Measurements from ENCODE around the gene ICAM1.
"Not testable (repeated sequence)": the region's sequence is repeated elsewhere in the genome, so short reads cannot be mapped to it uniquely, and the experiment has no call there.

ICAM1 gene

GRCh38 chr19:10270616-10271394, at the start of gene ICAM1:
ICAM1 (plus strand) TSS chr19:10271120; CDS start chr19:10271160, 40 bp downstream.
- DNase-seq (ENCODE audit: low read depth, low spot score): peak; percentile 64

- no peak for DNase-seq (ENCODE audit: low read depth, low spot score)
Observed at GRCh38 chr19:10222201-10222890, 48.6 kb upstream of the ICAM1 start.

GRCh38 chr19:10223488-10224213, 47.3 kb upstream of the ICAM1 start:
- no peak for DNase-seq (ENCODE audit: low read depth, low spot score)

DNA sequence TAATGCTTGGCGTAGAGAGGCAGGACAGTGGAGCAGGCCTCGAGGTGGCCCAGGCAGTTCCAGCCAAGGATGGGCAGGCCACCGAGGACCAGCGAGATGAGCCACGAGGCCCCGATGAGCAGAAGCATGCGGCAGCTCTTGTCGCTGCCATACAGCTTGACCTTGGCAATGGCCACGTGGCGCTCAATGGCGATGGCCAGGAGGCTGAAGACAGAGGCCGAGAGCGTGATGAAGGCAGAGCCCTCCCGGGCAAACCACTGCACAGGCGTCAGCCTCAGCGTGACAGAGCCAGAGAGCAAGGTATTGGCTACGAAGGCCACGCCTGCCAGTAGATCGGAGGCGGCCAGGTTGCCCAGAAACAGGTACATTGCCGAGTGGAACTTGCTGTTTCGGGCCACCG, 46.6 kb upstream of the ICAM1 start:
- DNase-seq (ENCODE audit: low read depth, low spot score): no peak

GRCh38 chr19:10226021-10226375, 44.9 kb upstream of the ICAM1 start:
- DNase-seq (ENCODE audit: low read depth, low spot score): no peak

GRCh38 chr19:10226376-10227025, 44.4 kb upstream of the ICAM1 start:
- DNase-seq (ENCODE audit: low read depth, low spot score): no peak

DNA sequence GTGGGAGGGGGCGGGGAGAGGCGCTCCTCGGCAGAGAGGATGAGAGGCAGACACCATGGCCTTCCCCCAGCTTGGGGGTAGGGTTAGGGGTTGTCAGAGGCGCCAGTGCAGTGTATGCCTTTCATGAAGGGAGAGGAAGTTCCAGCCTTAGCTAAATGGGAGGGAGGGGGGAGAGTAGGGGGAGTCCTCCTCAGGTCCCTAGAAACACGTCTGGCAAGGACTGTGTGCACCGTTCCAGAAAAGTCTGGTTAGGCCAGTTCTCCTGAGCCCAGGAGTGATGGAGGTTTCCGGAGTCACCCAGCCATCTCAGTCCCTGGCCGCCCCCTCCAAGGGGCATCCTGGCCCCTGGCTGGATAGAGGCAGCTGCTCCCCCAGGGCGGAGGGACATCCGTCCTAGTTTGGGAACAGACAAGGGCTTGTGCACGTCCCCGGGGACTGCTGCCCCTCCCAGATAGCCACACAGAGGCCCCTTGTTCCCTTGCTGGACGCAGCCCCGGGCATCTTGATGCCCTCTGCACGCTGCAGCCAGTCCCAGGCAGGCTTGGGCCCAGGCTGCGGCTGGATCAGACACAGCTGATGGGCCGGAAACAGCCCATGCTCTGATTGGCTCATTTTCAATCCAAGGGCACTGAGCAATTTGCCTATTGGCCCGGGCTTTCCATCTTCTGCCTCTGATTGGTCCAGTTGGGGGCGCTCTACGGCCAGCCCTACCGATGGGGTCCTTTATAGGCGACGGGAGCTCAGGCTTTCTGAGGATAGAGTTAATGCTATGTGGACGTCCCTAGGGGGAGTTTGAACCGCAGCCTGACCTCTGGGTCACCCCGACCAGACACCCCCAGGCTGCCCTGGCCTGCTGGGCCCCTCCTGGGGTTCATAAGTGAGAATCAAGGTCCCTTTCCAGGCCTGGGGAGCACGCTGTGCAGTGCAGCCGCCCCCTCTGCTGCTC, 43.6 kb upstream of the ICAM1 start:
- no peak for DNase-seq (ENCODE audit: low read depth, low spot score)

GRCh38 chr19:10228393-10228792, 42.5 kb upstream of the ICAM1 start:
- no peak for DNase-seq (ENCODE audit: low read depth, low spot score)

- no peak for DNase-seq (ENCODE audit: low read depth, low spot score)
Observed at GRCh38 chr19:10228920-10229319, 42.0 kb upstream of the ICAM1 start.

- DNase-seq (ENCODE audit: low read depth, low spot score): peak; percentile 72
Observed at GRCh38 chr19:10230173-10230860, 40.6 kb upstream of the ICAM1 start.

DNA sequence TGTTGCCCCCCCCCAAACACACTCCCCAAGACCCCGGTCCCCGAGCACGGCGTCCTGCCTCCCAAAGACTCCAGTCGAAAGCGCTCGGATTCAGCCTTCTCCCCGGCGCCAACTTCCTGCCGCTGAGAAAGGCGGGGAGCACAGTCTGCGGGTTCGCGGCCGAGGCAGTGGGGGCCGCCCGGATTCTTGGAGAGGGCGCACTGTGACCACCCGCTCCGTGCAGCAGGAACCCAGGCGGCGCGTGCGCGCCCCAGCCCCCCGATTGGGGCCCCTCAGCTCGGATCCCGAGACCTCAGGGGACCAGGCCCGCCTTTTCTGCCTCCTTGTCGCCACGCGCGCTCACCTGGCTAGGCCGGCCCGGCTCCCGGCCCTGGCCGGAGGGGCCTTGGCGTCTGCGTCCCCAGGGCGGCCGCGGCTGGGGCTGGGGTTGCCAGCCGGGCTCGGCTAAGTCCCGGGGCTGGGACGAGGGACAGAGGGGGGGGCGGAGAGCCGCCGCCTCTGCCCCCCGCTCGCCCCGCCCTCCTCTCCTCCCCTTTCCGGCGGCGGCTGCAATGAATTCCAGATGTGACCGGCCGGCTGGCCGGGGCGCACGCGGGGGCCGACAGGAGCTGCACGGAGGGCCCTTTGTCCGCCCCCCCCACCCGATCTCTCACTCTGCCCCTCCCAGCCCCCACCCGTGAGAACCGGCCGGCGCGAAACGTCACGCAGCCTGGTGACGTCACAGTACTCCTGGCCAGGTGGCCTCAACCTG, 39.9 kb upstream of the ICAM1 start, which contains the start of gene S1PR2:
TSS of gene S1PR2 (minus strand) at position 471 of the 751 bp plus-strand sequence. CDS start 6,426 bp downstream, outside the sequence.
- DNase-seq (ENCODE audit: low read depth, low spot score): peak; percentile 83

DNA sequence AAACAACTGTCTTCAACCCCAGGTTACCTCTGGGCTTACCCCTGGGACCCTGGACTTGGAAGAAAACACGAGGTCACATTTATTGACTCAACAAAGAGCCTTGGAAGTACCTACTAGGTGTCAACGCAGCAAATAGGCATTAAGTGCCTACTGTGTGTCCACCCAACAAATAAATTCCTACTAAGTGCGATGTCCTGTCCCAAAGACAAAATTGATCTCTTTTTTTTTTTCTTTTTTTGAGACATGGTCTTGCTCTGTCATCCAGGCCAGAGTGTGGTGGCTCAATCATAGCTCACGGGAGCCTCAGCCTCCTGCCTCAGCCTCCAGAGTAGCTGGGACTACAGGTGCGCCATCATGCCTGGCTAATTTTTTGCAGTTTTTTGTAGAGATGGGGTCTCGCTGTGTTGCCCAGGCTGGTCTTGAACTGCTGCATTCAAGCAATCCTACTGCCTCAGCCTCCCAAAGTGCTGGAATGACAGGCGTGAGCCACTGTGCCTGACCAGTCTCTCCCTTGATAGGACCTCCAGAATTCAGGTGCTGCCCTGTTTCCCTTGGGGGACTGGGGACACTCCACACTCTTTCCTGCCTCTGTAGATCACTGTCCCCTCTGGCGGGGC, 39.2 kb upstream of the ICAM1 start:
- DNase-seq (ENCODE audit: low read depth, low spot score): no peak

DNA sequence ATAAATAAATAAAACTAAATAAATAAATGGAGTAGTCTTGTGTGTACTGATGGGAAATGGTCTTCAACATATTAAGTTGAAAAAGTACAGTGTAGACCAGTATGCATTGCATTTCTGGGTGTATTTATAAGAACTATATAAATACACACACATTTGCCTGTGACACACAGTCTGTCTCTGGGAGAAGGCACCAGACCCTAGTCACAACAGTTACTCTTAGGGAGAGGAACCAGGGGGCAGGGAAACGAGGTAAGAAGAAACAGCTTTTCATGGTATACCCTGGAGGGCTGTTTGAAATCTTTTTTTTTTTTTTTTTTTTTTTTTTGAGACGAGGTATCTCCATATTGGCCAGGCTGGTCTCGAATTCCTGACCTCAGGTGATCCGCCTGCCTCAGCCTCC, 37.0 kb upstream of the ICAM1 start:
- DNase-seq (ENCODE audit: low read depth, low spot score): no peak

DNA sequence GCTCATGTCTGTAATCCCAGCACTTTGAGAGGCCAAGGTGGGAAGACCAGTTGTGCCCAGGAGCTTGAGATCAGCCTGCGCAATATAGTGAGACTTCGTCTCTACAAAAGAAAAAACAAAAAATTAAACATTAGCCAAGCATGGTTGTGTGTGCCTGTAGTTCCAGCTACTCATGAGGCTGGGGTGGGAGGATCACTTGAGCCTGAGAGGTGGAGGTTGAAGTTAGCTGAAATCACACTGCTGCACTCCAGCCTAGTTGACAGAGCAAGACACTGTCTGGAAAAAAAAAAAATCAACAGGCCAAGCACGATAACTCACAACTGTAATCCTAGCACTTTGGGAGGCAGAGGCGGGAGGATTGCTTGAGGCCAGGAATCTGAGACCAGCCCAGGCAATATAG, 35.9 kb upstream of the ICAM1 start:
- no peak for DNase-seq (ENCODE audit: low read depth, low spot score)

- not testable (repeated sequence) for DNase-seq (ENCODE audit: low read depth, low spot score)
Observed at GRCh38 chr19:10235409-10235808, 35.5 kb upstream of the ICAM1 start.

DNA sequence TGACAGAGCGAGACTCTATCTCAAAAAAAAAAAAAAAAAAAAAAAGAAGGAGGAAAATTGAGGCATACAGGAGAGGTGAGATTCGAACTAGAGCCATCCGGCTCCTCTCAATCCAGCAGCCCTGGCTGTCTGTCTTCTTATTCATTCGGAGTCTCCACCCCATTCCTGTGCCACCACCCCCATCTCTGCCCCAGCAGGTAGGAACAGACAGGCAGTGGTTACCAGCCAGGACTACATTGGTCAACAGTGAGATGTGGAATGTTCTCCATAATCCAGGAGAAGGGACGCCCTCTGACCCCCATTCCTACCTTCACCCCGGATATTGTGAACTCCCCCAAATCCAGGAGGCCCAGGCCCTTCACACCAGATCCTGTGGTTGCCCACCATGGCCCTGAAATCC, 33.2 kb upstream of the ICAM1 start:
- DNase-seq (ENCODE audit: low read depth, low spot score): no peak

- no peak for DNase-seq (ENCODE audit: low read depth, low spot score)
Observed at GRCh38 chr19:10238172-10238783, 32.6 kb upstream of the ICAM1 start.

- not testable (repeated sequence) for DNase-seq (ENCODE audit: low read depth, low spot score)
Observed at GRCh38 chr19:10241826-10242449, 29.0 kb upstream of the ICAM1 start.

Data from astrocyte of the hippocampus (primary cell).